ENCODE measurements around the gene MICALL2.

DNA sequence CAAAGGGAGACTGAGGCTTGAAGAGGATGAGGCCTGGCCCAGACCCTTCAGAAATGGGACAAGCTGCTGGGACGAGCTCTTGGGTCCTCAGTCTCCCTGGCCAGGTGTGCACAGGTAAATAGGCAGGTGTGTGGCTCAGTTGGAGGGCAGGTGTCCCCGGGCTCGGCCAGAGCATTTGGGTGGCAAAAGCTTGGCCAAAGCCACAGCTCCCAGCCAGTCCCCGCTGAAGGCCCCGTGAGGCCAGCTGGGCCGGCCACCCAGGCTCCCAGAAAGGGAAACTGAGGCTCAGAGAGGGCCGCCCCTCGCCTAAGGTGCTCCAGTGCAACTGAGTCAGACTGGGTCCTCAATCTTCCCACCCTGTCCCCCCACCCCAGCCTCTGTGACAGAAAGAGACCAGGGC is 37.3 kb downstream of the MICALL2 start:
- TF ChIP-seq, protein P1, sequence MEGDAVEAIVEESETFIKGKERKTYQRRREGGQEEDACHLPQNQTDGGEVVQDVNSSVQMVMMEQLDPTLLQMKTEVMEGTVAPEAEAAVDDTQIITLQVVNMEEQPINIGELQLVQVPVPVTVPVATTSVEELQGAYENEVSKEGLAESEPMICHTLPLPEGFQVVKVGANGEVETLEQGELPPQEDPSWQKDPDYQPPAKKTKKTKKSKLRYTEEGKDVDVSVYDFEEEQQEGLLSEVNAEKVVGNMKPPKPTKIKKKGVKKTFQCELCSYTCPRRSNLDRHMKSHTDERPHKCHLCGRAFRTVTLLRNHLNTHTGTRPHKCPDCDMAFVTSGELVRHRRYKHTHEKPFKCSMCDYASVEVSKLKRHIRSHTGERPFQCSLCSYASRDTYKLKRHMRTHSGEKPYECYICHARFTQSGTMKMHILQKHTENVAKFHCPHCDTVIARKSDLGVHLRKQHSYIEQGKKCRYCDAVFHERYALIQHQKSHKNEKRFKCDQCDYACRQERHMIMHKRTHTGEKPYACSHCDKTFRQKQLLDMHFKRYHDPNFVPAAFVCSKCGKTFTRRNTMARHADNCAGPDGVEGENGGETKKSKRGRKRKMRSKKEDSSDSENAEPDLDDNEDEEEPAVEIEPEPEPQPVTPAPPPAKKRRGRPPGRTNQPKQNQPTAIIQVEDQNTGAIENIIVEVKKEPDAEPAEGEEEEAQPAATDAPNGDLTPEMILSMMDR (IDR thresholded peaks at IDR 0.05) = no peak
- TF ChIP-seq POLR2A (IDR thresholded peaks at IDR 0.05) = no peak

Data from uterus (tissue), 2 donors.